AG04450 (cell line): ENCODE measurements around the gene HOXC13. TPM values are rescaled to one million over a fixed set of nuclear protein-coding genes. Genes with fewer than 3 reads are reported as not detected.

Experiments
- CTCF ChIA-PET: fragments of 300-600, 350-600 bp; formaldehyde crosslinking; extraction: SDS; loops from one replicate; lab custom pipeline; 2022; ENCODE audit warnings: antibody characterized with exemption, inconsistent platforms; lab: Charles Lee
- POLR2A ChIA-PET: fragments of 350-600 bp; formaldehyde crosslinking; extraction: SDS; loops from one replicate; lab custom pipeline; 2021; ENCODE audit warnings: antibody characterized with exemption, inconsistent platforms; lab: Yijun Ruan, JAX
- DNase-seq: peaks from one replicate; pipeline ENCODE4 v3.0.0-alpha.2; 2011; ENCODE audit warnings: low read depth, low spot score
- H3K27ac ChIP-seq: one replicate; pipeline ENCODE4 v1.5.1; 2012; ENCODE audit warnings: low read depth, low read length, control low read depth
- H3K27me3 ChIP-seq: one replicate; pipeline ENCODE4 v1.6.0; 2012; ENCODE audit warnings: low read length; ENCODE audit not compliant: control insufficient read depth, insufficient read depth
- H3K4me3 ChIP-seq: 2 replicates; pipeline ENCODE4 v1.5.1; 2011; ENCODE audit warnings: mild to moderate bottlenecking, low read depth, low read length, control low read depth
- H3K9me3 ChIP-seq: 2 replicates; pipeline ENCODE4 v1.5.1; 2012; ENCODE audit warnings: low read length; ENCODE audit not compliant: control insufficient read depth, insufficient read depth
- polyA plus RNA-seq: library from polyadenylated mRNA; depleted of rRNA; stranded (reverse); fragments of >200 nt; gene quantifications from 2 replicates; pipeline ENCODE4 v1.2.3, GENCODE V29; 2011
- TF ChIP-seq, protein P1 (sequence below): IDR thresholded peaks from 2 replicates; pipeline ENCODE4 v1.5.1; 2011; ENCODE audit warnings: low read depth, low read length, control low read depth, inconsistent platforms

Gene HOXC13
- polyA plus RNA-seq, 1 experiment, result not detected

DNA sequence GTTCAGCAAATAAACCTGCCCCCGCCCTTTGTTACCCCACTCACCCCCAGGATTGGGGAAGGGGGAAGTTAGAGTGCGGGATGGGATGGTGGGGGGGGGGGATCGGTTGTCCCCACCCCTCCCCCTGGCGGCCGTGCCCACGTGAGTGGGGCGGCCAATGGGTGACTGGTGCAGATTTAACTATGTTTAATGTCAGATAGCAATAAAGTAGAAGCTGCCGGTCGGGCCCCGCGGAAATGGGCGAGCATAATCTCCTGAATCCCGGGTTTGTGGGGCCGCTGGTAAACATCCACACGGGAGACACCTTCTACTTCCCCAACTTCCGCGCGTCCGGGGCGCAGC is 16.0 kb downstream of the HOXC13 start, which contains the start of gene HOXC12:
HOXC12 (plus strand) TSS at position 210 of the 342 bp plus-strand sequence; CDS start at position 237, 27 bp downstream.
- Histone ChIP-seq H3K9me3 (peaks cover 19% of the 10 kb centered on the region; the same call in 1 of the 2 replicates), H3K27me3 (peaks cover 95% of the 10 kb centered on the region), H3K4me3 (no peak within 1 kb of the TSS), H3K27ac (no peak within 1 kb of the TSS)
- POLR2A ChIA-PET, result no interaction called here
- CTCF ChIA-PET, result interaction anchor here (0.6 kb wide), 1 partner anchor 414 kb away, joined by 4 read pairs; no protein-coding TSS in a partner anchor
- TF ChIP-seq, protein P1, sequence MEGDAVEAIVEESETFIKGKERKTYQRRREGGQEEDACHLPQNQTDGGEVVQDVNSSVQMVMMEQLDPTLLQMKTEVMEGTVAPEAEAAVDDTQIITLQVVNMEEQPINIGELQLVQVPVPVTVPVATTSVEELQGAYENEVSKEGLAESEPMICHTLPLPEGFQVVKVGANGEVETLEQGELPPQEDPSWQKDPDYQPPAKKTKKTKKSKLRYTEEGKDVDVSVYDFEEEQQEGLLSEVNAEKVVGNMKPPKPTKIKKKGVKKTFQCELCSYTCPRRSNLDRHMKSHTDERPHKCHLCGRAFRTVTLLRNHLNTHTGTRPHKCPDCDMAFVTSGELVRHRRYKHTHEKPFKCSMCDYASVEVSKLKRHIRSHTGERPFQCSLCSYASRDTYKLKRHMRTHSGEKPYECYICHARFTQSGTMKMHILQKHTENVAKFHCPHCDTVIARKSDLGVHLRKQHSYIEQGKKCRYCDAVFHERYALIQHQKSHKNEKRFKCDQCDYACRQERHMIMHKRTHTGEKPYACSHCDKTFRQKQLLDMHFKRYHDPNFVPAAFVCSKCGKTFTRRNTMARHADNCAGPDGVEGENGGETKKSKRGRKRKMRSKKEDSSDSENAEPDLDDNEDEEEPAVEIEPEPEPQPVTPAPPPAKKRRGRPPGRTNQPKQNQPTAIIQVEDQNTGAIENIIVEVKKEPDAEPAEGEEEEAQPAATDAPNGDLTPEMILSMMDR, result no peak
- no peak for DNase-seq

DNA sequence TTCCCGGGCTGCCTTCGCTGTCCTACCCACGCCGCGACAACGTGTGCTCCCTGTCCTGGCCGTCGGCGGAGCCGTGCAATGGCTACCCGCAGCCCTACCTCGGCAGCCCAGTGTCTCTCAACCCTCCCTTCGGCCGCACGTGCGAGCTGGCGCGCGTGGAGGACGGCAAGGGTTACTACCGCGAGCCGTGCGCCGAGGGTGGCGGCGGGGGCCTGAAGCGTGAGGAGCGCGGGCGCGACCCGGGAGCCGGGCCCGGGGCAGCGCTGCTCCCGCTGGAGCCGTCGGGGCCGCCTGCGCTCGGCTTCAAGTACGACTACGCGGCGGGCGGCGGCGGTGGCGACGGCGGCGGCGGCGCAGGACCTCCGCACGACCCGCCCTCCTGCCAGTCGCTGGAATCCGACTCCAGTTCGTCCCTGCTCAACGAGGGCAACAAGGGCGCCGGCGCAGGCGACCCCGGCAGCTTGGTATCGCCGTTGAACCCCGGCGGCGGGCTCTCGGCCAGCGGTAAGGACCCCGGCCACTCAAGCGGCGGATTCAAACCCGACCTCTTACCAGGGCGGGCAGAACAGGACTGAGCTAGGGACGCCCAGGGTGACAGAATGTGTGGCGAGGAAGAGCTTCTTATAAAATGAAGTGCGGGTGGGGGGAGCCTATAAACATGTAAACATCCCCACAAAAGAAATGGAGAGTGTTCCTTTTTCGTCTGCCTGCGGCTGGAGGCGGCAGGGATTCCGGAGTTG is 16.6 kb downstream of the HOXC13 start:
- Histone ChIP-seq H3K9me3 (peaks cover 13% of the 10 kb centered on the region; the same call in 1 of the 2 replicates), H3K4me3 (no peak overlapping the region), H3K27ac (no peak overlapping the region), H3K27me3 (peaks cover 95% of the 10 kb centered on the region)
- POLR2A ChIA-PET, result no interaction called here
- DNase-seq, result no peak
- CTCF ChIA-PET, result interaction anchor here (0.6 kb wide), 1 partner anchor 413 kb away, joined by 4 read pairs; no protein-coding TSS in a partner anchor
- TF ChIP-seq, protein P1, result no peak

DNA sequence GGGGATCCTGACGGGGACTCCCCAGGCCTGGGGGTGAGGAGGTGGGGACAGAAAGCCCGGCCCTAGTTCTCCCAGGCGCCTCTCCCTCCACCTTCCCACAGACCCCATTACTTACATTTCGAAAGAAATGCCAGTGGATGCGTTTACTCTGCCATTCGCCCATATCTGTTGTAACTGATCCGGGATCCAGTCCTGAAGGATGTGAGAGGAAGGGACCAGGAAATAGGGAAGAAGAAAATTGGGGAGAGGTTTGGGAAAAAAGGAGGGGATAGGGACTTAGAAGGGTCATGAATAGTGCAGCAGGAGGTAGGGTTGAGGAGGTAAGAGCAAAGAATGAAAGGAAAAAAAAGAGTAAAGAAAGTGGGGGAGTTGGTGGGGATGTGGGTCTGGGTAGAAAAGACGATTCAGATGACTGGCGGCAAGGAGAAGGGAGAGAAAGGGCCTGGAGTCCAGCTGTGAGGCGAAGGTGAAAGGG is 17.2 kb downstream of the HOXC13 start:
- H3K27ac ChIP-seq, result no peak overlapping the region
- TF ChIP-seq, protein P1, result no peak
- H3K4me3 ChIP-seq, result no peak overlapping the region
- ChIA-PET POLR2A (no interaction called here), CTCF (no interaction called here)
- no peak for DNase-seq
- peaks cover 95% of the 10 kb centered on the region for H3K27me3 ChIP-seq
- peaks cover 13% of the 10 kb centered on the region; the same call in 1 of the 2 replicates for H3K9me3 ChIP-seq

DNA sequence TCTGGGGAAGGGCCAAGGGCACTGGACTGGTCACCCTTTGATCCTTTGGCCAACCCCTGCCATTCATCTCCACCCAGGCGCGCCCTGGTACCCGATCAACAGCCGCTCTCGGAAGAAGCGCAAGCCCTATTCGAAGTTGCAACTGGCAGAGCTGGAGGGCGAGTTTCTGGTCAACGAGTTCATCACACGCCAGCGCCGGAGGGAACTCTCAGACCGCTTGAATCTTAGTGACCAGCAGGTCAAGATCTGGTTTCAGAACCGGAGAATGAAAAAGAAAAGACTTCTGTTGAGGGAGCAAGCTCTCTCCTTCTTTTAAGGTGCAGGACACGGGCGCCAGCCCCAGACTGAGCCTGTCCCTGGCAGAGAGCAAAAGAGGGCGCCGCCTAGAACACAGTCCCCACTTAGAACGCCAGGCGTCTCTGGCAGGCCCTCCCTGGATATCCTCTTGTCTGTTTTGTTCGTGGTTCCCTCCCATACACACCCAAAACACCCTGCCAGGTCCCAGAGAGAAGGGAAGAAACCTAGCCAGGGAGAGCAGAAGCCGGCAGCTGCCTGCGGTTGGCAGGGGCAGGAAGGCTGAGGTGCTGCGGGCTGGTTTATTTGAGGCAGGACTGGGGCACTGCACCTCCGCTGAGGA is 17.7 kb downstream of the HOXC13 start:
- TF ChIP-seq, protein P1, result no peak
- DNase-seq, result no peak
- CTCF ChIA-PET, result no interaction called here
- POLR2A ChIA-PET, result no interaction called here
- Histone ChIP-seq H3K27ac (no peak overlapping the region), H3K27me3 (peaks cover 95% of the 10 kb centered on the region), H3K4me3 (no peak overlapping the region), H3K9me3 (peaks cover 13% of the 10 kb centered on the region; the same call in 1 of the 2 replicates)
